GM04504 (cell line): ENCODE data around the gene BRWD1.
"Not testable (repeated sequence)": the region's sequence is repeated elsewhere in the genome, so short reads cannot be mapped to it uniquely, and the experiment has no call there.

Experiments used
- DNase-seq: peaks from one replicate; pipeline ENCODE4 v3.0.0-alpha.2; 2012; ENCODE audit warnings: low read depth

The BRWD1 gene

GRCh38 chr21:39281853-39282252, 31.6 kb downstream of the BRWD1 start:
- no peak for DNase-seq

- no peak for DNase-seq
Observed at GRCh38 chr21:39281207-39281606, 32.2 kb downstream of the BRWD1 start.

- no peak for DNase-seq
Observed at GRCh38 chr21:39269620-39270019, 43.8 kb downstream of the BRWD1 start.

GRCh38 chr21:39265603-39266002, 47.8 kb downstream of the BRWD1 start:
- no peak for DNase-seq

GRCh38 chr21:39263372-39263771, 50.1 kb downstream of the BRWD1 start:
- peak; percentile 2 for DNase-seq

GRCh38 chr21:39258207-39258606, 55.2 kb downstream of the BRWD1 start:
- no peak for DNase-seq

GRCh38 chr21:39251326-39251725, 62.1 kb downstream of the BRWD1 start:
- DNase-seq = peak; percentile 2

GRCh38 chr21:39238275-39238674, 75.2 kb downstream of the BRWD1 start:
- DNase-seq = no peak

GRCh38 chr21:39232861-39233291, 80.6 kb downstream of the BRWD1 start:
- DNase-seq = peak; percentile 1

- no peak for DNase-seq
Observed at GRCh38 chr21:39224930-39225329, 88.5 kb downstream of the BRWD1 start.

- DNase-seq = no peak
Observed at GRCh38 chr21:39221997-39222486, 91.4 kb downstream of the BRWD1 start.

GRCh38 chr21:39221282-39221996, 92.0 kb downstream of the BRWD1 start:
- DNase-seq = no peak

- not testable (repeated sequence) for DNase-seq
Observed at GRCh38 chr21:39220875-39221274, 92.6 kb downstream of the BRWD1 start.

- DNase-seq = no peak
Observed at GRCh38 chr21:39220150-39220549, 93.3 kb downstream of the BRWD1 start.

- DNase-seq = no peak
Observed at GRCh38 chr21:39218082-39218409, 95.4 kb downstream of the BRWD1 start.

- DNase-seq = no peak
Observed at GRCh38 chr21:39217356-39218081, 95.9 kb downstream of the BRWD1 start.

GRCh38 chr21:39216290-39216689, 97.1 kb downstream of the BRWD1 start:
- DNase-seq = no peak

GRCh38 chr21:39215078-39215477, 98.4 kb downstream of the BRWD1 start:
- no peak for DNase-seq

- DNase-seq = no peak
Observed at GRCh38 chr21:39209334-39209688, 104.1 kb downstream of the BRWD1 start.

GRCh38 chr21:39208624-39209333, 104.7 kb downstream of the BRWD1 start:
- DNase-seq = no peak

GRCh38 chr21:39204134-39204533, 109.3 kb downstream of the BRWD1 start:
- no peak for DNase-seq

- no peak for DNase-seq
Observed at GRCh38 chr21:39198800-39199199, 114.6 kb downstream of the BRWD1 start.
